ENCODE results near the gene ZC3H10.

DNA sequence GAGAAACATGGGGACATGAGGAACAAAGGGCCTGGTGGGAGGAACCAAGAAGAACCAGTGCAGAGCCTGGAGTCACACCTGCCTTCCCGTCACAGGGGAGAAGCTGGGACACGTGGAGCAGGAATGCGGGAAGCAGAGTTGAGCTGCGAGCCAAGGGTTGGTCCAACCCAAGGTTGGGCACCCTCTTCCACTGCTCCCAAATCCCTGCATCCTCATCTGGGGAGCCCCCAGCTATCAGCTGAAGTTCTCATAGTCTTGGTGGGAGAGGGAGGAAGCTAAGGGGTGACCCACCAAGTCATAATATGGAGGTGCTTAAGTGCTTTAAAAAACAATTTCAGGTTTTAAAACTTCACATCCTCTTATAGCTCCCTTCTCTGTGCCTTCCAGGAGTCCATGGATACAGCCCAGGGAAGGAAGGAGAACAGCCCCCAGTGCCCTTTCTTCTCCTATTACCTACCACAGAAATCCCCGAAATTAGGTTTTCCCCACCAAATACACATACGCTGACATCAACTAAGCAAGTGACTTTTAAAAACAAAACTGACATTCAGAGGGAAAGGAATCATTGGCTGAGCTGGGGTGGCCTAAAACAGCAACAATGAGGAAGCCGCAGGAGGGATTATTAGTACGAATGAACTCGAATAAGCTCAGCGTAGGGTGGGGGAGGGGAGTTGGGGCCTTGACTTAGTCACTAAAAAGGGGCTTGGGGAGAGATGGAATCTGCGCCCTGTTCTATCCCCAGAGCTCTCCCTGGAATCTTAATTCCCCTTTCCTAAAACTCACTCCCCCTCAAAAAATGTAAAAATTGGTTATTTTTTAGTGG is 44.6 kb downstream of the ZC3H10 start:
- TF ChIP-seq, protein P1, sequence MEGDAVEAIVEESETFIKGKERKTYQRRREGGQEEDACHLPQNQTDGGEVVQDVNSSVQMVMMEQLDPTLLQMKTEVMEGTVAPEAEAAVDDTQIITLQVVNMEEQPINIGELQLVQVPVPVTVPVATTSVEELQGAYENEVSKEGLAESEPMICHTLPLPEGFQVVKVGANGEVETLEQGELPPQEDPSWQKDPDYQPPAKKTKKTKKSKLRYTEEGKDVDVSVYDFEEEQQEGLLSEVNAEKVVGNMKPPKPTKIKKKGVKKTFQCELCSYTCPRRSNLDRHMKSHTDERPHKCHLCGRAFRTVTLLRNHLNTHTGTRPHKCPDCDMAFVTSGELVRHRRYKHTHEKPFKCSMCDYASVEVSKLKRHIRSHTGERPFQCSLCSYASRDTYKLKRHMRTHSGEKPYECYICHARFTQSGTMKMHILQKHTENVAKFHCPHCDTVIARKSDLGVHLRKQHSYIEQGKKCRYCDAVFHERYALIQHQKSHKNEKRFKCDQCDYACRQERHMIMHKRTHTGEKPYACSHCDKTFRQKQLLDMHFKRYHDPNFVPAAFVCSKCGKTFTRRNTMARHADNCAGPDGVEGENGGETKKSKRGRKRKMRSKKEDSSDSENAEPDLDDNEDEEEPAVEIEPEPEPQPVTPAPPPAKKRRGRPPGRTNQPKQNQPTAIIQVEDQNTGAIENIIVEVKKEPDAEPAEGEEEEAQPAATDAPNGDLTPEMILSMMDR (conservative IDR thresholded peaks at IDR 0.05): no peak
- TF ChIP-seq EZH2 (IDR thresholded peaks at IDR 0.05; ENCODE audit: low read depth): no peak
